IPS DF 6.9 (cell line): ENCODE measurements around the gene MCF2L2.

ENCODE experiments used
- DNase-seq: peaks from one replicate; pipeline ENCODE4 v3.0.0-alpha.2; 2013; ENCODE audit warnings: low read depth, low spot score
- H3K27ac ChIP-seq: one replicate; pipeline ENCODE4 v1.5.1; 2013; ENCODE audit warnings: low read length, control low read depth
- H3K27me3 ChIP-seq: 2 replicates; pipeline ENCODE4 v1.6.1; 2013; ENCODE audit warnings: mild to moderate bottlenecking, low read length; ENCODE audit not compliant: control insufficient read depth, insufficient read depth
- H3K36me3 ChIP-seq: 2 replicates; pipeline ENCODE4 v1.6.1; 2013; ENCODE audit warnings: low read length; ENCODE audit not compliant: control insufficient read depth, insufficient read depth
- H3K4me1 ChIP-seq: 2 replicates; pipeline ENCODE4 v1.6.1; 2013; ENCODE audit warnings: low read length; ENCODE audit not compliant: control insufficient read depth, insufficient read depth
- H3K4me3 ChIP-seq: 2 replicates; pipeline ENCODE4 v1.5.1; 2013; ENCODE audit warnings: mild to moderate bottlenecking, low read length
- H3K9me3 ChIP-seq: 2 replicates; pipeline ENCODE4 v1.6.1; 2013; ENCODE audit warnings: low read length, inconsistent platforms; ENCODE audit not compliant: control insufficient read depth, insufficient read depth
- WGBS: extraction: QIAGEN DNeasy Blood & Tissue Kit; methylation state at CpG from one replicate; pipeline ENCODE4 v1.1.7; 2013; ENCODE audit warnings: mixed read lengths, missing lambda C conversion rate; ENCODE audit not compliant: insufficient read length, insufficient coverage; 5-methylcytosine and 5-hydroxymethylcytosine counted together

MCF2L2 gene

DNA sequence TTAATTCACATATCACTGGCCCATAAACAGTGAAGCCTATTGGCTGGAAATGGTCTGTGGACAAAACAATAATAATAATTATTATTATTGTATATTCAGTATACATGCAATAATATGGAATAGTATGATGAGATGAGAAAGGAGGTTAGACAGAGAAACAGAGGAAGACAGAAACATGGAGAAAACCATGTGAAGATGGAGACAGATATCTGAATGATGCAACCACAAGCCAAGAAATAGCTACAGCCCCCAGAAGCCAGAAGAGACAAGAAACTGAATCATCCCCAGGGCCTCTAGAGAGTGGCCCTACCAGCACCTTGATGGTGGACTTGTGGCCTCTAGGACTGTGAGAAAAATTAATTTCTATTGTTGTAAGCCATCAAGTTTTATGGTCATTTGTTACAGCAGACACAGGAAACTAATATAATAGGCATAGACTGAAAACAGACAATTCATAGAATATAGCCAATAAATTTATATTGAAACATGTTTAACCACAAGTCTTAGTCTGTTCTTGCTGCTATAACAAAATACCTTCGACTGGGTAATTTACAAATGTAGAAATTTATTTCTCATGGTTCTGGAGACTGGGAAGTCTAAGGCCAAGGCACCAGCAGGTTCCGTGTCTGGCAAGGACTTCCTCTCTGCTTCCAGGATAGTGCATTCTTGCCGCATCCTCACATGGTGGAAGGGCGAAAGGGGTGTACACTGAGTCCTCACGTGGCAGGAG, 31.6 kb downstream of the MCF2L2 start:
- Histone ChIP-seq H3K9me3 (no peaks in the 10 kb centered on the region), H3K27me3 (no peaks in the 10 kb centered on the region), H3K4me1 (peaks cover 4% of the 10 kb centered on the region; the same call in 1 of the 2 replicates), H3K36me3 (no peaks in the 10 kb centered on the region), H3K27ac (no peak overlapping the region), H3K4me3 (no peak overlapping the region)
- WGBS, result no CpG with 5 or more reads among the region's 5 CpGs
- no peak for DNase-seq

DNA sequence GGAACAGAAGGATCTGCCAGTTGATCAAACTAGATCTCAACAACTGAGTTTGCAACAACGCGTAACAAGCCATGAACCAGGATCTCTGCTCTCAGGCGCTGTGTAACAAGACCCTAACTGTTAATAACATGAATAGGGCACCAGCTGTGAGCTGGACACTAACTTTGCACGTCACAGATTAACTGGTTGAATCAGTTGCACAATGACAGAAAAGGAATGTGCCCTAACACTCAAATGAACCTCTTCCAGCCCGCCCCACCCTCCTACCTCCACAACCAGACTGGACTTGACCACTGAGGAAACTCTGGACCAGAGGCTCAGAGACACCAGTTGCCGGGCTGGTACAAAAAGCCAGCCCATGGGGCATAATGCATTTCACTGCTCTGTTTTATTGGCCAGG, 34.3 kb downstream of the MCF2L2 start:
- Histone ChIP-seq H3K27ac (no peak overlapping the region), H3K9me3 (no peaks in the 10 kb centered on the region), H3K36me3 (no peaks in the 10 kb centered on the region), H3K27me3 (no peaks in the 10 kb centered on the region), H3K4me1 (peaks cover 4% of the 10 kb centered on the region; the same call in 1 of the 2 replicates), H3K4me3 (no peak overlapping the region)
- DNase-seq, result no peak
- no CpG with 5 or more reads among the region's 6 CpGs for WGBS

DNA sequence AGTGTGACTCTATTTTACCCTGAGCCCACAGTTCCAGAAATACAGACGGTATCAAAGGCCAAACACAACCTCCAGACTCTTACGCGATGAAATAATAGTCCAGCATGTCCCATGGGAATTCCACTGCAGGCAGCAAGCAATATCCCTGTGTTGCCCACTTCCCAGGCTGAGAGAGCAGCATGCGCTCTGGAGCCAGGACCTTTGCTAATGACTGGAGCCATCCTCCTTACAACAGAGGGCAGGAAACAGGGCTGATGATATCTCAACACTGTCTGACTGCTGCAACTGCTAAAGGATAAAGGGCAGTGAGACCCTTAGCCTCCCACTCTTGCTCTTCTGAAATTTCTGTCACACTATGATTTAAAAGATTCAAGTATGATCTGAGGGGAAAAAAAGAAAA, 34.8 kb downstream of the MCF2L2 start:
- no peak for DNase-seq

DNA sequence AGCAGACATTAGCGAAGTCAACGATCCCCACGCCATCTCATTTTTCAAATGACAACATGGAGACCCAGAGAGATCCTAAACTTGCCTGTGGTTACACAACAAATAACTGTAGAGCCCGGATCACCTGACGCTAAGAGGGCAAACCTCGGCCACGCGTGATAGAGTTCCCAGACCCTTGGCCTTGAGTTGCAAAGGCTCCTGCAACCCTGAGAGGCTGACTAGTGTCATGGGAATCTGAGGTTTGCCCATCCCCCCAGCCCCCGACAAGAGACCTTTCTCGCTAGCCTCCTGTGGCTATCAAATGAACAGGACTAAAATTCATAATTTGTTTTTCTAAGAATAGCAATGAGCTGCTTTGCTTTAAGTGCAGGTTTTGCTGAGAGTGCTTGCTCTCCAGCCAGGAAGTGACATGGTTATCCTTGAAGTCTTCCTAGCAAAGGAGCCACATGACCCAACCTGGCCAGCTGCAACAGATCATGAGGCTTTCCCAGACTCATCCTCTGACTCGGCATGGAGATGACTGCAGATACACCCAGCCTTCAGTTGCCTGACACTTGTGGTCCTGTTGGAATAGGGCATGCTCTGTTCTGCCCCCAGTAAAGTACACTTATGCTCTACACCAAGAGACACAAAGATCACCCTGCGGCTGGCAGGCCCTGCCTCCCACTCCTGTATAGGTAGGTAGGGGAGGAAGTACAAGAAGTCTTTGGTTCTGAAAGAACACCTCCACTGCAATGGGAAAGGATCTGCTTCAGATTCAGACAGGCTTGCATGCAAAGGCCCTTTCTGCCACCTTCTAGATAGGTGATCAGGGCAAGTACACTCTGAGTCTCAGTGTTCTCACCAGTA, 36.0 kb downstream of the MCF2L2 start:
- no peak overlapping the region for H3K27ac ChIP-seq
- DNase-seq, result no peak
- no peaks in the 10 kb centered on the region for H3K9me3 ChIP-seq
- H3K27me3 ChIP-seq, result no peaks in the 10 kb centered on the region
- no peak overlapping the region for H3K4me3 ChIP-seq
- no CpG with 5 or more reads among the region's 12 CpGs for WGBS
- peaks cover 4% of the 10 kb centered on the region; the same call in 1 of the 2 replicates for H3K4me1 ChIP-seq
- H3K36me3 ChIP-seq, result no peaks in the 10 kb centered on the region

More for the DNA sequence above, 34.8 kb downstream of the MCF2L2 start:
- Histone ChIP-seq H3K27me3 (no peaks in the 10 kb centered on the region), H3K27ac (no peak overlapping the region), H3K4me3 (no peak overlapping the region), H3K36me3 (no peaks in the 10 kb centered on the region), H3K9me3 (no peaks in the 10 kb centered on the region), H3K4me1 (peaks cover 4% of the 10 kb centered on the region; the same call in 1 of the 2 replicates)
- WGBS, result no CpG with 5 or more reads among the region's 4 CpGs

DNA sequence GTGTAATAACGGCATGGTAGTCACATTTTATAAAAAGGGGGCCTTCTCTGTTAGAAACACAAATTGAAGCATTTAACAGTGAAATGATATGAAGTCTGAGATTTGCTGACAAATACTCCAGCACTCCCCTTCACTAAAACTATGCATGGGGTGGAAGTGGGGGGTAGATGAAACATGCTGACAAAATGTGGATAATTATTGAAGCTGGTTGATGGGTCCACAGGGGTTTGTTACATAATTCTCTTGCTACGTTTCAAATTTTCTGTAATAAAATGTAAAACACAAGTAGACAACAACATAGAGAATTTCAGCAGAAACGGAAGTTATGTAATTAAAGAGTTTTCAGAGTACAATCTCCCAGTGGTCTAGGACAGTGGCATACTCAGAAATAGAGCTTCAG, 37.0 kb downstream of the MCF2L2 start:
- no CpG with 5 or more reads among the region's 3 CpGs for WGBS
- Histone ChIP-seq H3K9me3 (no peaks in the 10 kb centered on the region), H3K27me3 (no peaks in the 10 kb centered on the region), H3K27ac (no peak overlapping the region), H3K36me3 (no peaks in the 10 kb centered on the region), H3K4me3 (no peak overlapping the region), H3K4me1 (peaks cover 4% of the 10 kb centered on the region; the same call in 1 of the 2 replicates)
- no peak for DNase-seq

DNA sequence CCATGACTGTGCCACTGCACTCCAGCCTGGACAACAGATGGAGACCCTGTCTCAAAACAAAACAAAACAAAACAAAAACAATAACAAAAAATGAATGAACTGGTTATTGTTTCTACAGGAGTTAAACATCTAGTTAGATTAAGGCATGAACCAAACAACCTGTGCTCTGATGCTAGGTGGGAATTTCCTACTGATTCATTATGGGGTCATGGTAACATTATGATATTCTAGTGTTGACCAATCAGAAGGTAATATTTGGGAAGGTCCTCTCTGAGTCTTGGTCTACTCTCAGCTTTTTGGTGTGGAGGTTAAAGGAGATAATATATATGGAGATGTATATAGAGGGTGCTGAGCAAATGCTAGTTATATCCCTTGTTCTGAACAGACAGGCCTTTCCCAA, 37.6 kb downstream of the MCF2L2 start:
- DNase-seq, result no peak
- no peak overlapping the region for H3K4me3 ChIP-seq
- H3K36me3 ChIP-seq, result no peaks in the 10 kb centered on the region
- H3K9me3 ChIP-seq, result no peaks in the 10 kb centered on the region
- H3K4me1 ChIP-seq, result peaks cover 4% of the 10 kb centered on the region; the same call in 1 of the 2 replicates
- H3K27ac ChIP-seq, result no peak overlapping the region
- H3K27me3 ChIP-seq, result no peaks in the 10 kb centered on the region

DNA sequence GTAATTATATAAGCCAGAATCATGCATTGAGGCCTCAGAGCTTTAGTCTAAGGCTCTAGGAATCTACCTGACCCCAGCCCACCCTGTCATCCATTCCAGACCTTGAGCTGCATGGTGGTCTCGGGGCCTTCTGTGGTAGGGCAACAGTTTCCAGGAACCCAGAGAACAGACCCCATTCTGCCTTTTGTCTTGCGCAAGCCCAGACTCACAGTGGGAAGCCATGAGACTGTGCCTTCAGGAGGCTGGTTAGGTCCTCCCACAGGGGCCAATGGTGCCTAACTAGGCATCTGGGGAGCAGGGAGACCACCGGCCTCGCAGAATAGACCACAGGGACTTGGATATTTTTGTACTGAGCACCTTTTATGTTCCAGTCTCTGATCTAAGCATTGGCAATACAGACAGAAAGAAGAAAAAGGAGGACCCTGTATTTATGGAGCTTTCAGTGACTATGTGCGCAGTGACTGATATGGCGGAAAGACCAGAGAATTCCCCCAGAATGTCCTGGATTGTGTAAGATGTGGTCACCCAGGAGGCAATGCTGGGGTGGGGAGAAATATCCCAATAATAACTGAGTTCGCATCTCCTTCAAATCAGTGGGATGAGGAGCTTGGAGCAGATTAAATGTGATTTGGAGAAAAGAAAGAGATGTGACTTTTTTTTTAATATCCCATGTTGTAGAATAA, 40.1 kb downstream of the MCF2L2 start:
- H3K9me3 ChIP-seq, result no peaks in the 10 kb centered on the region
- no peaks in the 10 kb centered on the region for H3K36me3 ChIP-seq
- DNase-seq, result no peak
- H3K4me3 ChIP-seq, result no peak overlapping the region
- no peak overlapping the region for H3K27ac ChIP-seq
- peaks cover 3% of the 10 kb centered on the region; the same call in 1 of the 2 replicates for H3K4me1 ChIP-seq
- WGBS, result no CpG with 5 or more reads among the region's 7 CpGs
- no peaks in the 10 kb centered on the region for H3K27me3 ChIP-seq

DNA sequence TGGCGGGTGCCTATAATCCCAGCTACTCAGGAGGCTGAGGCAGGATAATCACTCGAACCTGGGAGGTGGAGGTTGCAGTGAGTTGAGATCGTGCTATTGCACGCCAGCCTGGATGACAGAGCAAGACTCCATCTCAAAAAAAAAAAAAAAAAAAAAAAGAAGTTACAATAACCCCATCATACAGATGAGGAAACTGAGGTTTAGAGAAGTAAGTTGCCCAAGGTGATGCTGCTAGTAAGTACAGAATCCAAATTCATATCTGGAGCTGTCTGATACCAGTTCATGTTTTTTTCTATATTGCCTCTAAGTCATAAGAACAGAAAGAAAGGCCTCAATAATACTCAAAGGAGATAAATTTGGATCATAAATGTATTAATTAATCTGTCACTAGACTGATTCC, 40.6 kb downstream of the MCF2L2 start:
- no peaks in the 10 kb centered on the region for H3K36me3 ChIP-seq
- H3K4me3 ChIP-seq, result no peak overlapping the region
- no peaks in the 10 kb centered on the region for H3K27me3 ChIP-seq
- no peak for DNase-seq
- peaks cover 3% of the 10 kb centered on the region; the same call in 1 of the 2 replicates for H3K4me1 ChIP-seq
- H3K27ac ChIP-seq, result no peak overlapping the region
- no peaks in the 10 kb centered on the region for H3K9me3 ChIP-seq
- WGBS, result no CpG with 5 or more reads among the region's 4 CpGs

DNA sequence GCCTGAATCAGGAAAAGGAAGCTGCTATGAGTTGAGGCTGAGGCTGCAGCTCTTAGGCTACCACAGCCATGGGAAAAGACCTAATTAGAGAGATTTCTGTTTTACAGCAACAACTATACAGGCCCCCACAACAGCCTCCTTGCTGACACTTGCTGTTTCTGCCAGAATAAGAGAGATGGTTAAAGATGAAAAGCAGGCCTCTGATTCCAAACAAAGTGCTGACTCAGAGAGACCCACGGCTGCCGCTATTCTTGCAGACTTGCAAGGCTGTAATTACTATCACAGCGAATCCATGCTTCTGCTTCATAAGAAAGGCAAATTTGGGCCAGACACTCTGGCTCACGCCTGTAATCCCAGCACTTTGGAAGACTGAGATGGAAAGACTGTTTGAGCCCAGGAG, 41.8 kb downstream of the MCF2L2 start:
- H3K9me3 ChIP-seq, result no peaks in the 10 kb centered on the region
- no peaks in the 10 kb centered on the region for H3K4me1 ChIP-seq
- no peak for DNase-seq
- H3K27ac ChIP-seq, result no peak overlapping the region
- no peaks in the 10 kb centered on the region for H3K36me3 ChIP-seq
- WGBS, result no CpG with 5 or more reads among the region's 4 CpGs
- H3K27me3 ChIP-seq, result no peaks in the 10 kb centered on the region
- H3K4me3 ChIP-seq, result no peak overlapping the region
